ENCODE data around the gene C10orf67. TPM values are rescaled to one million over a fixed set of nuclear protein-coding genes. Genes with fewer than 3 reads are reported as not detected.
A peak's percentile ranks its signal among the peaks of the same experiment; 100 is the strongest.

Gene C10orf67
- total and polyA plus RNA-seq, 5 donors: 0.18 to 0.66 (median 0.33) TPM

DNA sequence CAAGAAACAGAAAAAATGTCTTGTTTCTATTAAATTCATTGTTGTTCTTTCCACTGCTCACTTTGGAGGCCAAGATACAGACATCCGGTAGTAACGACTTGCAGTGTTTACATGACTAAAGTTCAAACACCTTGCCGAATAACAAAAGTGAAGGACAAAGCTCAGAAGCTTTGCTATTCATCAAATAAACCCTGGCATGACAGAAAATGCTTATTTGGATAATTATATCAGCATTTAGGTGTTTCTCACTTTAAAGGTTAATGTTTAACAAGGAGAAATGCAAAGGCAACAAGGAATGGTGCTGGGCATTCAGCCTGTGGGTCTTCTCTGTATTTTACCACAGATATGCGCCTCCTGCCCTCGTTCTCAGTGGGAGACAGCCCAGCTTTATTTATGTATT lies 157.9 kb downstream of the C10orf67 start:
- DNase-seq (no peak), ATAC-seq (no peak)
- Histone ChIP-seq H3K4me1 (ENCODE audit: control insufficient read depth, insufficient read depth, low read length) (no peaks in the 10 kb centered on the region), H3K4me3 (ENCODE audit: low read length) (no peak overlapping the region), H3K9me3 (ENCODE audit: control insufficient read depth, low read length) (no peaks in the 10 kb centered on the region), H3K27me3 (ENCODE audit: control insufficient read depth, insufficient read depth) (peaks cover 8% of the 10 kb centered on the region), H3K27ac (ENCODE audit: low read length) (no peak overlapping the region)
- 23% methylated on average over 5 of the region's 5 CpGs for WGBS
- intact Hi-C loops (cut with DNase I): no loop called here

GRCh38 chr10:23186178-23186577 lies 158.4 kb downstream of the C10orf67 start:
- no peak overlapping the region for H3K4me3 ChIP-seq (ENCODE audit: low read length)
- H3K4me1 ChIP-seq (ENCODE audit: control insufficient read depth, insufficient read depth, low read length): no peaks in the 10 kb centered on the region
- WGBS: 51% methylated on average over 7 of the region's 7 CpGs
- H3K27me3 ChIP-seq (ENCODE audit: control insufficient read depth, insufficient read depth): peaks cover 8% of the 10 kb centered on the region
- intact Hi-C loops (cut with DNase I): no loop called here
- H3K9me3 ChIP-seq (ENCODE audit: control insufficient read depth, low read length): no peaks in the 10 kb centered on the region
- ATAC-seq: no peak
- no peak overlapping the region for H3K27ac ChIP-seq (ENCODE audit: low read length)
- DNase-seq: no peak

DNA sequence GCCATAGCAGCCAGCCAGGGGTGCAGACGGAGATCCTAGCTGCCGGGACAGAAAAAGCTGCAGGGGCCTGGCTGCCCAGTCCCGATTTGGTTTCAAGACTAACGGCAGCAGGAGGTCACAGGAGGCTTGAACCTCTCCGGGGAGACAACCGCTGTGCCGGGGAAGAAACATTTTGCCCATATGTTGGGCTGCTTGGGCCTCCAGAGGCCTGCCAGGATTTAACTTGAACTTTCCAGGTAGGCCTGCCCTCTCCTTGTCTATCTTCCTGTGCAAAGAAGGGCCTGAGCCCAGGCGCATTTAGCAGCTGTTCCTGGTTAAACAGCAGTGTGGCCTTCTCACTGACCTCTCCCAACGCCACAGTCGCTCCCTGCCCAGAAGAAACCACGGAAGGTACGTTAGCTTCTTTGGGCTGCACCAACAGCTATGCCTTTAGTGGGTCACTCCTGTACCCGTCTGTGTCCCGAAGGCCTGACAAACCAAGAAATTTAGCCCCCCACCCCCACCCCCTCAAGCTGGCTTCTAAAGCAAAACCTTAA lies 169.6 kb downstream of the C10orf67 start:
- H3K4me1 ChIP-seq (ENCODE audit: control insufficient read depth, insufficient read depth, low read length): no peaks in the 10 kb centered on the region
- 15% methylated on average over 14 of the region's 14 CpGs for WGBS
- ATAC-seq (no peak), DNase-seq (no peak)
- intact Hi-C loops (cut with DNase I): no loop called here
- H3K27me3 ChIP-seq (ENCODE audit: control insufficient read depth, insufficient read depth): peaks cover 3% of the 10 kb centered on the region
- H3K9me3 ChIP-seq (ENCODE audit: control insufficient read depth, low read length): no peaks in the 10 kb centered on the region
- H3K4me3 ChIP-seq (ENCODE audit: low read length): no peak overlapping the region
- H3K27ac ChIP-seq (ENCODE audit: low read length): no peak overlapping the region

DNA sequence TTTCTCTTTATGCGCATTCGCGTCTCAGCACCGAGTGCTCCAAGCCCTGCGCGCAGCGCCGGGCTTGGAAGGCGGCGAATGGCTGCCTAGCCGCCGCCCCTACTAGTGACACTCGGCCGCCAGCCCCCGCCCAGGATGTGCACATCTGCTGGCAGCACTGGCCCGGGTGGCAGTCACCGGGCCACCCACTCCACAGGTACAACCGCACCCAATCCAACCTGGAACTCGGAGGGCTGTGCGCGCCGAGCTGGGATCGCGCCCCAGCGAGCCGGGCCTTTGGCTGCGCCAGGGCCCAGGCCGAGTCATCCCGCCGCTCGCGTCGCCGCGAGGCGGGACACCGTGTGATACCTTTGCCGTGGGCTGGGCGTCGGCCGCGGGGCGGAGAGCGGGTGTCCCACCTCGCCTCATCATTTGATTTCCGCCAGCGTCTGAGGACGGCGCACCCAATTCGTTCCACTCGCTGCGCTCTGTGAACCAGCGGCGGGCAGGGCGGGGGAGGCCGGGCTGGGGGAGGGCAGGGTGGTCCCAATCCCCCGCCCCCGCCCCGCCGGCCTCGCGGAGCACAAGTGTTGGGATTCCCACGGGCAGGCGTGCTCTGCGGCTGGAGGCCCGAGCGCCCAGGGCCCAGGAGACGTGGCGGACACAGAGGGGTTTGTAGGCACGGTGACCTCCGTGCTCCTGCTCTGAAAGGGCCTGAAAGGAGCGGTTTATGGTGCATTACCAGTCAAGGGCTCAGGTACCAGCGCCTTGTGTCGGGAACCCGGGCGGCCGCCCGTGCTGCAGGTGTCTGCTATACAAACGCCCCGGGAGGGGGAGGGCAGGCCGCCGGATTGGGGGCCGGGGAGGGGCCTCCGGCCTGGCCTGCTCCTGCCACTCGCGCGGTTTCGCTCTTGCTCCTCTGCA lies 170.3 kb downstream of the C10orf67 start:
- WGBS: 2% methylated on average over 88 of the region's 88 CpGs
- H3K9me3 ChIP-seq (ENCODE audit: control insufficient read depth, low read length): no peaks in the 10 kb centered on the region
- no peak for ATAC-seq
- no peak overlapping the region for H3K27ac ChIP-seq (ENCODE audit: low read length)
- H3K4me3 ChIP-seq (ENCODE audit: low read length): peak overlapping the region; percentile 19
- no peak for DNase-seq
- intact Hi-C loops (cut with DNase I): no loop called here
- H3K4me1 ChIP-seq (ENCODE audit: control insufficient read depth, insufficient read depth, low read length): no peaks in the 10 kb centered on the region
- peaks cover 3% of the 10 kb centered on the region for H3K27me3 ChIP-seq (ENCODE audit: control insufficient read depth, insufficient read depth)

GRCh38 chr10:23173214-23174073 lies 171.2 kb downstream of the C10orf67 start:
- 1% methylated on average over 82 of the region's 82 CpGs for WGBS
- DNase-seq: no peak
- Histone ChIP-seq H3K27me3 (ENCODE audit: control insufficient read depth, insufficient read depth) (peaks cover 7% of the 10 kb centered on the region), H3K9me3 (ENCODE audit: control insufficient read depth, low read length) (no peaks in the 10 kb centered on the region), H3K4me3 (ENCODE audit: low read length) (peak overlapping the region; percentile 19), H3K4me1 (ENCODE audit: control insufficient read depth, insufficient read depth, low read length) (no peaks in the 10 kb centered on the region), H3K27ac (ENCODE audit: low read length) (no peak overlapping the region)
- intact Hi-C loops (cut with DNase I): no loop called here
- peak in 1 of 2 donors; percentile 31 for ATAC-seq

DNA sequence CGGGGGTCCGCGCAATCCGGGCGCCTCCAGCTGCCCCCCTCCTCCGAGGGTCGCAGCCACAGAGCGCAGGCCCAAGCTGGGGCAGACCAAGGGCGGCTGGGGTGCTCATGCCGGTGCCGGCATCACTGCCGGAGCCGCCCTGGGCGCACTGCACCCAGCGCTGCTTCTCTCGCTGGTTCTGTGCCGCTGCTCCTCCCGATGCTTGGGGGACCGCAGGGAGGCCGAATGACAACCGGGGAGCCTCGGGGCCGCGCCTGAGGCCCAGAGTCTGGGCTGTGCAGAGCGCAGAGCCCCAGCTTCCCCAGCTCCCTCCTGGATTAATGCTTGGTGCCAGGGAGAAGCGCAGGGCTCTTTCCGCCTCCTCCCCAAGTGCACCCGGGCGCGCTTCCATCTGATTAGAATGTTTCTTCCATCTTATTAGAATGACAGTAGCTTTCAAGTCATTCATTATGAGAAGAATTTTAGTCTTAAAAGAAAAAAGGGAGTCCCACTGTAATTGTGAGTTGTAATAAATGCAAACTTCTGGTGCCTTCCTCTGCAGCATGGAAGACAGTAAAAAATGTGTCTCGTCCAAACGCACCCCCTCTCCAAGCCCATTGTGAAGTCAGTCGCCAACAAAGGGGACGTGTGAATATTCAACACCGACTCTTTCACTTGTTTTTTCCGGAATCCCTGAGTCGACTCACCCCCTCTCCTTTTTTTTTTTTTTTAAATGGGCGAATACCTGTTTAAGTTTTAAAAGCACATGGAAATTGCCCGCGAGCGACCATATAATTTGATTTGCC lies 172.0 kb downstream of the C10orf67 start:
- Histone ChIP-seq H3K9me3 (ENCODE audit: control insufficient read depth, low read length) (no peaks in the 10 kb centered on the region), H3K27ac (ENCODE audit: low read length) (no peak overlapping the region), H3K4me1 (ENCODE audit: control insufficient read depth, insufficient read depth, low read length) (no peaks in the 10 kb centered on the region), H3K27me3 (ENCODE audit: control insufficient read depth, insufficient read depth) (peaks cover 7% of the 10 kb centered on the region), H3K4me3 (ENCODE audit: low read length) (no peak overlapping the region)
- DNase-seq (no peak), ATAC-seq (no peak)
- 2% methylated on average over 41 of the region's 41 CpGs for WGBS
- intact Hi-C loops (cut with DNase I): no loop called here

GRCh38 chr10:23171232-23171876 lies 173.2 kb downstream of the C10orf67 start:
- intact Hi-C loops (cut with DNase I): no loop called here
- 9% methylated on average over 26 of the region's 26 CpGs for WGBS
- no peak for DNase-seq

DNA sequence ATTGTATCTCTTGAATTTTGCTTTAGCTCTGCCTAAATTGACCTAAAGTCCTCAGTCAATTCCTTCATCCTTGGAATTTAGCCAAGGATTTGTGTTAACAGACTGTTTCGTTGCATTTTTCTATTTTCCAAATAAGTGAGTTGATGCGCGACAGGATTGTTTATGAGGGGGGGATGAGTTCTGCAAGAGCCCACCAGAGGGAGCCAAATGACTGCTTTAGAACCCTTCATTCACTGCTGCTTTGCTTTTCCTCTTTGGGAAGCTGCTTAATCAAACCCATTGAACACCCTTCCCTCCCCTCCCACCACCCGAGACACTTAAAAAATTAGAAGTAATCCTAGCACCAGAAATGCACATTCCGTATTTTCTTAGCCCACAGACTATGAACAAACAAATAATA lies 186.2 kb downstream of the C10orf67 start:
- peak in 1 of 3 donors; percentile 60 for DNase-seq
- Histone ChIP-seq H3K4me1 (ENCODE audit: control insufficient read depth, insufficient read depth, low read length) (no peaks in the 10 kb centered on the region), H3K9me3 (ENCODE audit: control insufficient read depth, low read length) (no peaks in the 10 kb centered on the region), H3K4me3 (ENCODE audit: low read length) (peak overlapping the region; percentile 27), H3K27ac (ENCODE audit: low read length) (no peak overlapping the region), H3K27me3 (ENCODE audit: control insufficient read depth, insufficient read depth) (no peaks in the 10 kb centered on the region)
- intact Hi-C loops (cut with DNase I): loop anchor here in 2 of 4 donors (5.0 to 10.0 kb wide), 2 partner anchors 374 to 376 kb away; no protein-coding TSS in a partner anchor
- ATAC-seq: peak; percentile 61 to 71
- WGBS: 3% methylated on average over 5 of the region's 5 CpGs

More at GRCh38 chr10:23171232-23171876, 173.2 kb downstream of the C10orf67 start:
- H3K9me3 ChIP-seq (ENCODE audit: control insufficient read depth, low read length): no peaks in the 10 kb centered on the region
- H3K4me3 ChIP-seq (ENCODE audit: low read length): no peak overlapping the region
- H3K27ac ChIP-seq (ENCODE audit: low read length): no peak overlapping the region
- peaks cover 7% of the 10 kb centered on the region for H3K27me3 ChIP-seq (ENCODE audit: control insufficient read depth, insufficient read depth)
- ATAC-seq: no peak
- no peaks in the 10 kb centered on the region for H3K4me1 ChIP-seq (ENCODE audit: control insufficient read depth, insufficient read depth, low read length)

GRCh38 chr10:23157691-23158369 lies 186.8 kb downstream of the C10orf67 start:
- Histone ChIP-seq H3K27ac (ENCODE audit: low read length) (no peak overlapping the region), H3K9me3 (ENCODE audit: control insufficient read depth, low read length) (no peaks in the 10 kb centered on the region), H3K4me3 (ENCODE audit: low read length) (peak overlapping the region; percentile 27), H3K4me1 (ENCODE audit: control insufficient read depth, insufficient read depth, low read length) (no peaks in the 10 kb centered on the region), H3K27me3 (ENCODE audit: control insufficient read depth, insufficient read depth) (no peaks in the 10 kb centered on the region)
- DNase-seq: no peak
- WGBS: 46% methylated on average over 12 of the region's 12 CpGs
- peak in 1 of 2 donors; percentile 42 for ATAC-seq
- intact Hi-C loops (cut with DNase I): loop anchor here in 2 of 4 donors (5.0 to 10.0 kb wide), 2 partner anchors 374 to 377 kb away; no protein-coding TSS in a partner anchor
